ENCODE measurements around the gene NUDT15.
"Not testable (repeated sequence)": the region's sequence is repeated elsewhere in the genome, so short reads cannot be mapped to it uniquely, and the experiment has no call there.

NUDT15 gene

DNA sequence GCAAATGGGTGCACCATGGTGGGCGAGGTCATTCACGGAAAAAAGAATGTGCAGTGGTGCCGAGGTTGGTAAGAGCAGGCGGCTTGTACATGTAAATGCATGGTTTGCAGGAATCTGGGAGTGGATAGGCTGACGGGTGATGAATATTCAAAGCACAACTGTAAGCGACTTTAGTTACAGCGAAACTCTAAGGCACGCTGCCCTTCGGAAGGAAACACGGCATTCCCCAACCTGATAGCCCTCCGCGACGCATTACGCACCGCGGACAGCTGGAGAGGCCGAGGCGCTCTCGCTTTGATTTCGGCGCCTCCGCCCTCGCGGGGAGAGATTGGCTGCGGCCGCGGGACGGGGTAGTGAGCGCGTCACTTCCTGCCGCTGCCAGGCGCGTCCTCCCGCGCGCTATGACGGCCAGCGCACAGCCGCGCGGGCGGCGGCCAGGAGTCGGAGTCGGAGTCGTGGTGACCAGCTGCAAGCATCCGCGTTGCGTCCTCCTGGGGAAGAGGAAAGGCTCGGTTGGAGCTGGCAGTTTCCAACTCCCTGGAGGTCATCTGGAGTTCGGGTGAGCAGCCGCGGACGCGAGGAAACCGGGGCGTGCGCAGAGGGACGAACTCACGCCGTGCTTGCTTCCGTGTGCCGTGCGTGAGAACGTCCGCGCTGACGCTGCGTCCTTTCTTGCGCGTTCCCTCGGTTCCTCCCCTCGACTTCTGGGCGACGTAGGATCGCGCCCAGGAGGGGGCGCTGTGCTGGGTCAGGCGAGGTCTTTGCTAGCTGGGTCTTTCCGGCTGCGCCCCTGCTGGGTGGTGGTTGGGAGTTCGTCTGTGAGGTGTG lies at the start of gene NUDT15:
TSS of gene NUDT15 (plus strand) at position 381 of the 828 bp plus-strand sequence. CDS start at position 402, 21 bp downstream.
- peak; percentile 99 for DNase-seq (ENCODE audit: low read depth, low spot score)

DNA sequence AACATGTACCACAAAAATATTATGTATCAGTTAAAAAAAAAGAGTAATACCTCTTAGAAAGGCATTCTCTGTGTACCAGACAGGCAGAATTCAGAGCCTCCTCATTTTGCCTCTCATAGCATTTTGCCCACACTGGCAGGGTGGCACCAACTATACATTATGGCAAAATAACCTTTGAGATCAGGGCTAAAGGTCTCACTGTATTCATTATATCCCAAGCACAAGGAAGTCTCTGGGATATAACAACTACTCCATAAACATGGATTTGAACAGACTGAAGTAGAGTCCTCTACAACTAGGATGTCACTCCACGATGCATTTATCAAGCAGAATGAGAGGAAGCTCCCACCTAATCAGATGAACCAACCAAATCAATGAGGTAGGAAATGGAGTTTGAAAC lies 47.1 kb upstream of the NUDT15 start:
- no peak for DNase-seq (ENCODE audit: low read depth, low spot score)

DNA sequence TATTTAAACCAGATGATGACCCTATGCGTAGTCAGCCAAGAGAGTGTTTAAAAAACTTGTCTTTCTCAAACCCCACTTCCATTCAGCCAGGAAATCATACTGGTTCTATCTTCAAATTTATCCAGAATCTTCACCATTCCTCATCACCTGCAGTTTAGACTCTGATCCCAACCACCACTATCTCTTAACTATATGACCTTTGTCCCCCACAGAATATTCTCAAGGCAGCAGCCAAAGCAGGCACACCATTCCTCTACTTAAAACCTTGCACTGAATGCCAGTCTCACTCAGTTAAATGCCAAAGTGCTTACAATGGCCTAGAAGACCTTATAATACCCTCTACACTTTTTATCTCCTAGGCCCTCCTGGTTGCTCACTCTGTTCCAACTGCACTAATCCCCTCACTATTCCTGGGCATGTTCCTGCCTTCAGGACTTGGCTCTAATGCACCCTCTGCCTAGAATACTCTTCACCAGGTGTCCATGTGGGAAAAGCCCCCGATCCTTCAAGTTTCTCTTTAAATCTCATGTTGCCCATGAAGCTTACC lies 46.5 kb upstream of the NUDT15 start:
- no peak for DNase-seq (ENCODE audit: low read depth, low spot score)

DNA sequence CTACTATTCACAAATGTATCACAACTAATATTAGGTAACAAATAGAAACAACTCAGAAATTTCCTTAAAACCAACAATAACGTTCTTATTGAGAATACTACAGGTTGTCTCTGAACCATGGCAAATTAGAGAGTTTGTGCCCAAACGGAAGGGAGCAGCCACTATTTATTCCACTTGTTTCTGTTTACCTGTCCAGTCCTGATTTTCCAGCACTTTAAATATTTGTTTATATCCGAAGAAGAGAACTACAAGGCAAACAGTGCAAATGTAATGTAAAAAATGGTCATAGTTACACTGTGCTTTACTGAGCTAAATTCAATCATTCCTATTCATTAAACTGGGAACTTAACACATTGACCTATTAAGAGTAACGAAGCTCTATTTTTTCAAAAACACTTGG lies 45.7 kb upstream of the NUDT15 start:
- no peak for DNase-seq (ENCODE audit: low read depth, low spot score)

DNA sequence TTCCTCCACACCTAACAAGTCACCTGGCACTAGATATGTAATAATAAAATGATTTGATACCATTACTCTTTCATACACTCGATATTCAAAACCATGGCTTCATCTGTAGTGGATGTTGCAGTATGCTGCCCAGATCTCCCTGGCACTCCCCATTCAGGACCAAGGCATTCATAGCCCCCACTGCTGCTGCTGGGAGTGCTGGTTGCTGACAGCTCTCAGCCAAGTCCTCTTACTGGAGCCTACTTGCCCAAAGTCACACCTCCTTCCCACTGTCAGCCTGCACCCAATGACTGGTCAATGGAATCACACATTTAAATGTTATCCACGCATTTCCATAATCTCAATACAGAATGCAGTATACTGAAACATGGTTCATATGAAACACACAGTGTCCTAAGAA lies 40.1 kb upstream of the NUDT15 start:
- no peak for DNase-seq (ENCODE audit: low read depth, low spot score)

DNA sequence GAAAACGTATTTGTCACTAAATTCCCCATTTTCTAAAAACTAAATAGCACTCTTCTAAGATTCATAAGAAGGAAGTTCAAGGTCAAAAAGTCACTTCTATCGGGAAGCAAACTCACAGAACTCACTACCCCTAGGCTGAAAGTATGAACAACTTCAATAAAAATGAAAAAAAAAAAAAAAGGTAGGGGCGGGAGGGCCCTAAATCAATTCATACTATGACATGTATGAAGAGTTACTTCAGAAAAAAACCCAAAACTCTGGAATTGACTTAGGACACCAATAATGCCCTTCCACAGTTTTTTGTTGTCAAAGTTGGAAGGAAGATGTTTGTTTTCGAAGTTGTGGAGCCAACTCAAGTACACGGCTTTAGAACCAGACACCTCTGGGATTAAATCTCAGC lies 37.6 kb upstream of the NUDT15 start:
- DNase-seq (ENCODE audit: low read depth, low spot score): no peak

DNA sequence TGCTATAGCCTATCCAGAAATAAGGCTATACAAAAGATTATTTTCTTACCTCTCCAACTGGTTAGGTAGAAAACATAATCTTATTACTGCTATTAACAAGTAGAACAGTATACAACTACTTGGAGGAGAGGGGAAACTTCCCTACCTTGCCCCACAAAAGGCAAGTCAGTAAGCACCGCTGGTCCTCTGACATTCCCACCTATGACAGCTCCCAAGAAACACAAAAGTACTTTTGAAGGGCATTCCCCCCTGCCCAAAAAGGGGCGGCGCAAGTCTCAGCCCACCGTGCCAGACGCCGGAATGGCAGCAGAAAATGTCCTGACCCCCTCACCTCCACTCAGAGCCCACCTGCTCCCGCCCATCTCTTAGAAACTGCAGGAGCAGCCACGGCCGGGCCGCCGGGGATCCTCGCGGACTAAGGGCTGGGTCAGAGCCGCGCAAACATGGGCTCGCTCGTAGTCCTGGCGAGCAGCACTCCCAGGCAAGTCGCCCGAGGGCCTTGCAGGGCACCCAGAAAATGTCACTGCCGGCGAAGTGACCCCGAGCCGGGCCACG lies 36.9 kb upstream of the NUDT15 start:
- no peak for DNase-seq (ENCODE audit: low read depth, low spot score)

DNA sequence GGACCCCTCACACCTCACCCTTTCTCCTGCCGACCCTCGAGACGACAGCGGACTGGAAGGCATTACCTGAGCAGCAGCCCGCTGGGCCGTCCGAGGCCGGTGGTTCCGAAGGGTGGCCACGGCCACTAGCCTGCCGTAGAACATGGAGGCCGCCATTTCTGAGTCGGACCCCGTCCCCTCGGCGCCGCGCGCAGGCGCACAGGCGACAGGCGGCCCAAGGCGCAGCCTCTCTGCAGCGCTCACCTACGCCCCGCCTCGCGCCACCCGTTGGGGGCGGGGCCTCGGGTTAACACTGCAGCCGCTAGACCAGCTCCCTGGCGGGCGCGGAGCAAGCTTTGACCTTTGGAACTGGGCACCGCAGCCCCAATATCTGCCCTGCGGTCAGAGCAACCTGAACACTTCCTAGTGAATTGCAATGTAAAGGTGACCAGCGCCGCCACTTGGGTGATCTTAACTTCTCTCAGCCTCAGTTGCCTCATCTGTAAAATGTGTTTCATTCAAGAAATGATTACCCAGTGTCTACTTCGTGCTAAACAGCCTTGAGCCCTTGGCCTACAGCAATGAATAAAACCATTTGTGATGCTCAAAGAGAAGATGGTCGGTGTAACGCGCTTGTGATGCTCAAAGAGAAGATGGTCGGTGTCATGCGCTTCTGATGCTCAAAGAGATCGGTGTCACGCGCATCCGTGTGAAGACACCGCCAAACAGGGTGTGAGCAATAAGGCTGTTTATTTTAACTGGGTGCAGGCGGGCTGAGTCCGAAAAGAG lies 36.2 kb upstream of the NUDT15 start, which contains the start of gene SUCLA2:
TSS of gene SUCLA2 (minus strand) at position 160 of the 768 bp plus-strand sequence. CDS start at position 156, 4 bp downstream.
- DNase-seq (ENCODE audit: low read depth, low spot score): peak; percentile 98

DNA sequence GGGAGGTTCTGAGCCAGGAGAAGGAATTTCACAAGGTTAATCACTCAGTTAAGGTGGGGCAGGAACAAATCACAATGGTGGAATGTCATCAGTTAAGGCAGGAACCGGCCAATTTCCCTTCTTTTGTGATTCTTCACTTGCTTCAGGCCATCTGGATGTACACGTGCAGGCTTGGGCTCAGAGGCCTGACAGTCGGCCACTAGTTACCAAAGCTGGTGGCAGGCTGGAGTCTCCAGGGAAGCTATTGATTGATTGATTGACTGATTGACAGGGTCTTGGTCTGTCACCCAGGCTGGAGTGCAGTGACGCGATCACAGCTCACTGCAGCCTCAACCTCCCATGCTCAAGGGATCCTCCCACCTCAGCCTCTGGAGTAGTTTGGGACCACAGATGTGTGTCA lies 35.5 kb upstream of the NUDT15 start:
- DNase-seq (ENCODE audit: low read depth, low spot score): not testable (repeated sequence)

DNA sequence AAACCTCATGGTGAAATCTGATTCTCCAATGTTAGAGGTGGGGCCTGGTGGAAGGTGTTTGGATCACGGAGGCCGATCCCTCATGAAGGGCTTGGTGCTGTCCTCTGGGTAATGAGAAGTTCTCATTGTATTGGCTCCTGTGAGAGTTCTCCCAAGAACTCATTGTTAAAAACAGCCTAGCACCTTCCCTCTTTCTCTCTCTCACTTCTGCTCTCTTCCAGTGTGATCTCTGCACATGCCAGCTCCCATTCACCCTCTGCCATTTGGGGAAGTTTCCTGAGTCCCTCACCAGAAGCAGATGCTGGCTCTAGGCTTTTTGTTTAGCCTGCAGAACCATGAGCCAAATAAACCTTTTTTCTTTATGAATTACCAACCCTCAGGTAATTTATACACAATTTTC lies 33.3 kb upstream of the NUDT15 start:
- DNase-seq (ENCODE audit: low read depth, low spot score): no peak

DNA sequence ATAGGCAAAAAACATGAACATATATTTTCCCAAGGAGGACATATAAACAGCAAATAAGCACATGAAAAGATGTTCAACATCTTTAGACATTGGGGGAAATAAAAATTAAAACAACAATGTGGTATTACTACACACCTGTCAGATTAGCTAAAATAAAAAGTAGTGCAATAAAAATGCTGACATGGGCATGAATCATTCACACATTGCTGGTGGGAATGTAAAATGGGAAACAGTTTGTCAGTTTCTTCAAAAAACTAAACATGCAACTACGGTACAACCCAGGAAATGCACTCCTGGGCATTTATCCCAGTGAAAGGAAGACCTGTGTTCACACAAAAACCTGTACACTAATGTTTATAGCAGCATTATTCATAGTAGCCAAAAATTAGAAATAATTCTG lies 31.1 kb upstream of the NUDT15 start:
- DNase-seq (ENCODE audit: low read depth, low spot score): peak; percentile 5

DNA sequence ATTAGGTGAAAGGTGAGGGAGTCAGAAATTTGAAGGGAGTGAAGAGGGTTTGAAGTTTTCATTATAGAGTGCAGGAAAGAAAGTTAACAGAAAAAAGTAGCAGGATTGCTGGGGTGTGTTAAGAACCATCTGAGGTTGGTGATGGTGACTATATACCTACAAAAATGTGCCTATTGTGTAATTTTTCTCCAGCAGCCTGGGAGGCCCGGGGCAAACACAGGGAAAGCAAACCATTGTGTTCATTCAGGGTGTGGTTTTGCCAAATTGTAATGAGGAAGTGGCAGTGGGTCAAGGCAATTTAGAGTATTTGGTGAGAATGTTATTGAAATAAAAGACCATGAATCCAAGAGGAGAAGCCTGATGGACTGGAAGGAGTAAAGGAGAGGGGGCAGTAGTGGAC lies 28.2 kb upstream of the NUDT15 start:
- peak; percentile 73 for DNase-seq (ENCODE audit: low read depth, low spot score)

DNA sequence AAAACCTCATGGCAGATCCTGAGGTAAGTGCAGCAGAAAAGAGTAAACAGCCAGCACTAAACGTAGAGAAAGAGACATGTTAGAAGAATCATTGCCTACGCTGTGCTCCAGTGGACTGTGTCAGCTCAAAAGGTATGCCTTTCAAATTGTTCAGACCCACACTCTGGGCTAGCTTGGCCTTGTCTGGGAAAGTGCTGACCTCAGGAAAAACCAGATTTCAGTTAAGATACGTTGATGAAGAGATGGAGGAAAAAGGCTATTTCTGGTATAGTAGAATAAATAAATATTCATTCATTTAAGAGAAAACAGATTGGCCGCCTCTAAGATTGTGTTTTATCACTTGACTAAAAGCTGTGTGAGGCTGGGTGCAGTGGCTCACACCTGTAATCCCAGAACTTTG lies 26.8 kb upstream of the NUDT15 start:
- no peak for DNase-seq (ENCODE audit: low read depth, low spot score)

DNA sequence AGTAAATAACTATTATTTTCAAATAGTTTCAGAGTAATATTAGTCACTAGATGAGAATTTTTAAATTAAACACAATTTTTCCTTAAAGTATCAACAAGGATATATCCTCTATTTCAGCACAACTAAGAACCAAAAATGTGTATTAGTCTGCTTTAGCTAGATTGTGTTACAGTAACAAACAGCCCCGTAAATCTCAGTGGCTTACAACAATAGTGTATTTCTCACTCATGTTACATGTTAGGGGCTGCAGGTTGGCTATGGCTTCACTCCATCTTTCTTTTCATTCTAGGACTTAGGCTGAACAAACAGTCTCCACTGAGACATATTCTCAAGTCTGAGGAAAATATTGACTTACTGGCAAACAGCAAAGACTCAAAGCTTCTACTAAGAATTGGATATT lies 24.9 kb upstream of the NUDT15 start:
- no peak for DNase-seq (ENCODE audit: low read depth, low spot score)

DNA sequence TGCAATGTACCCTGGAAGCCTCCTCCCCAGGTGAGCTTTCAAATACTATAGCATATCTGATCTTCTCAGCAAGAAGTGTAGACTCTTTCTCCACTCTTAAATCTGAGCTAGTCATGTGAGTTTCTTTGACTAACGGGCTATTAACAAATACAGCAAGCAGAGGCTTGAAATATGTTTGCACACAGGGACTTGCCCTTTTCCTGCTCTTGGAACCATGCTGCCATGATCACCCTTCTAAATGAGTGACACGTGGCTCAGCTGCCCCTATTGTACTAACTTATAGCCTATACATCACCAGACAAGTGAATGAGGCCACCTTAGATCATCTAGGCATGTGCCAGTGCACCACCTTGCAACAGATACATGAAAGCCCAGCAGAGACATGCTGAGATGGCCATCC lies 23.2 kb upstream of the NUDT15 start:
- DNase-seq (ENCODE audit: low read depth, low spot score): no peak

DNA sequence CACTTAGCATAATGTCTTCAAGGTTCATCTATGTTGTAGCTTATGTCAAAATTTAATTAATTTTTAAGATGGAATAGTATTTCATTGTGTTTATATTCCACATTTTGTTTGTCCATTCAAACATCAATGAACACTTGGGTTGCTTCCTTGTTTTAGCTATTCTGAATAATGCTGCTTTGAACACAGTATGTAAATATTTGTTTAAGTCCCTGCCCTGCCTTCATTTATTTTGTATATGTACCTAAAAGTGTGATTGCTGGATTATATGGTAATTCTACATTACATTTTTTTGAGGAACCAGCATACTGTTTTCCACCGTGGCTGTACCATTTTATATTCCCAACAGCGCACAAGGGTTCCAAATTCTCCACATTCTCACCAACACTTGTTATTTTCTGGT lies 18.9 kb upstream of the NUDT15 start:
- DNase-seq (ENCODE audit: low read depth, low spot score): no peak

DNA sequence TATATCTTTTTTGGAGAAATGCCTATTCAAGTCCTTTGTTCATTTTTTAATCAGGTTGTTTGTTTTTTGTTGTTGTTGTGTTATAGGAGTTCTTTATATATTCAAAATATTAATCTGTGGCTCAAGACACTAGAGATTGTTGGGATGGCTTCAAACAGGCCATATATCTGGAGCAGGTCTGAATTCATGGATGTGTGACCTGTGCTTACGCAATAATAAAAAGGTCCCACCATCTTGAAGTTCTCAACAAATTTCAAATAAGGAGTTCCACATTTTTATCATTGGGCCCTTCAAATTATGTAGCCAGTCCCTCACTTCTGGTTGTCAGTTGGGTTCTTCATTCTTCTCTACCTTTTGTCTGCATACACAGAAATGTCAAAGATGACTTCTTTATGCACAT lies 17.7 kb upstream of the NUDT15 start:
- no peak for DNase-seq (ENCODE audit: low read depth, low spot score)

DNA sequence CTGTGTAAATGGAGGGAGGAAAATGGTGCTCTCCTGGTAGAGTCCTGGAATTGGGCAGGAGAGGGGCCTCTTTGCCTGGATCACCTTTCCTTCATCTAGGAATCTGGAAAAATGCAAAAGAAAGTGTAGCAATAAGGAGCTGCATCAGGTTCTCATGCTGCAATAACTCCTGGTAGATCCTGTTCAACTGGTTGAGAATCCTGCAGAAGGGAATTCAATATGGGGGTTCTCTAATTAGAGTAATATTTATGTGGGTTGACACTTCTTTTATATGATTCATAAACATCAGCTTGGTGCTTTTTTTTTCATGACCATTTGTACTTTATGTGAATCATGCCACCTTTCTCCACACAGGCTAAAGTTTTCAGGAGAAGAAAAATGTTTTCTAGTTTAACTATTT lies 9.5 kb upstream of the NUDT15 start:
- DNase-seq (ENCODE audit: low read depth, low spot score): no peak

DNA sequence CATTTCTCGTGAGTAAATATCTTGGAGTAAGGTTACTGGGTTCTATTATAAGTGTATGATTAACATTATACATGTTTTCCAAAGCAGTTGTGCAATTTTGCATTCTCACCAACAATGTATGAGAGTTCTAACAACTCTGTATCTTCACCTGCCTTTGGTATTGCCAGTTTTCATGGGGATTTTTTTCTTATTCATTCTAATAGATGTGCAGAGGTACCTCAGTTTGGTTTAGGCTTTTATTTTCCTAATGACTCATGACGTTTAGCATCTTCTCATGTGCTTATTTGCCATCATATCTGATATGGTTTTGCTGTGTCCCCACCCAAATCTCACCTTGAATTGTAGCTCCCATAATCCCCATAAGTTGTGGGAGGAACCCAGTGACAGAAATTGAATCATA lies 7.7 kb upstream of the NUDT15 start:
- no peak for DNase-seq (ENCODE audit: low read depth, low spot score)

DNA sequence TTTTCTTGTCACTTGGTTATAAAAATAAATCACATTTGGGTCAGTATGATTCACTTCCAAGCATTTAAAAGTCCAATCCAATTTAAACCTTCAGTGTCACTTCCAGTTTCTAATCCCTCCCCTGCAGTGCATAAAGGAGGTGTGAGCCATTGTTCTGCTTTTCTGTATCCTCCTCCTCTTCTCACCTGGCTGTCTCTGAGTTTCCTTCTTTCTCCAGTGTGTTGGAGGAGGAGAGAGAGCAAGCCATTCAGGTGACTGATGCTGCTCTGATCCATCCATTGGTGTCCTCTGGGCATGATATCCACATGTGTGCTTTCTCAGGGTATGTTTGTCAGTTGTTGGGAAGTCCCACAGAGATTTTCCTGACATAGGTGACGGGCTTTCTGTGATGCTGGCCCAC lies 1.2 kb downstream of the NUDT15 start:
- no peak for DNase-seq (ENCODE audit: low read depth, low spot score)

DNA sequence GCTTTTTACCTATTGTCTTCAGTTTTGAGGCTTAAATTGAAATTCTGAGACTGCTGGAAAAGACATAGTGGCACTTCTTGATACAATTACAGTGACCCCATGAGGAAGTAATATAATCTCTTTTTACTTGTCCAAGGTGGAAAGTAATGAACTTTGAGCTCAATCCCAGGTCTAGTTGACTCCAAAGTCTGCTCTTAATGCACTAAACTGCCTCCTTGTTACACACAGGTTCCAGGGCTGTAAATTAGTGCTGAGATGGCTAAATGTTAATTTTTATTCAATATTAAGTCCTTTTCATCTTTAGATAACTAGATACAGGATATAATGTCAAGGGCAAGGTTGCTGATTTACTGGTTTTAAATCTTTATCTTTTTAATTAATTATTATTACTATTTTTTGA lies 2.5 kb downstream of the NUDT15 start:
- DNase-seq (ENCODE audit: low read depth, low spot score): no peak

DNA sequence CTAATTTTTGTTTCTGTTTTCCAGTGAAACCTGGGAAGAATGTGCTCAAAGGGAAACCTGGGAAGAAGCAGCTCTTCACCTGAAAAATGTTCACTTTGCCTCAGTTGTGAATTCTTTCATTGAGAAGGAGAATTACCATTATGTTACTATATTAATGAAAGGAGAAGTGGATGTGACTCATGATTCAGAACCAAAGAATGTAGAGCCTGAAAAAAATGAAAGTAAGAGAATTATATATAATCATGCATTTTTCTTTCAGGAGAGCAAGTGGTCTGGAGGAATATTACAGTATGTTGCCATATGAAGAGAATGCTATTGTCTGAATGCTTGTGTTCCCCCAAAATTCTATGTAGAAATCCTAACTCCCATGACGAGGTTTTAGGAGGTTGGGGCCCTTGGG lies 3.4 kb downstream of the NUDT15 start:
- no peak for DNase-seq (ENCODE audit: low read depth, low spot score)
